T-helper 1 cell treated with Interleukin-12 subunit alpha and Interleukin-12 subunit beta and Interleukin-4 antibody, amounts not matched to agents 30 ng/mL and 1 ng/mL, for 36 hours (primary cell): ENCODE data around the gene AK4. TPM values are rescaled to one million over a fixed set of nuclear protein-coding genes. Genes with fewer than 3 reads are reported as not detected.

ENCODE experiments used
- intact Hi-C: fragments of 100-400 bp; cut with micrococcal nuclease; formaldehyde crosslinking; loops from one replicate; pipeline ENCODE4 v1.15.1; 2024
- total RNA-seq: library from RNA; stranded (reverse); gene quantifications from 2 replicates; pipeline ENCODE4 v1.2.3, GENCODE V29; 2022

Gene AK4
- total RNA-seq, 1 donor from 2014 or later, result 56.5 TPM

DNA sequence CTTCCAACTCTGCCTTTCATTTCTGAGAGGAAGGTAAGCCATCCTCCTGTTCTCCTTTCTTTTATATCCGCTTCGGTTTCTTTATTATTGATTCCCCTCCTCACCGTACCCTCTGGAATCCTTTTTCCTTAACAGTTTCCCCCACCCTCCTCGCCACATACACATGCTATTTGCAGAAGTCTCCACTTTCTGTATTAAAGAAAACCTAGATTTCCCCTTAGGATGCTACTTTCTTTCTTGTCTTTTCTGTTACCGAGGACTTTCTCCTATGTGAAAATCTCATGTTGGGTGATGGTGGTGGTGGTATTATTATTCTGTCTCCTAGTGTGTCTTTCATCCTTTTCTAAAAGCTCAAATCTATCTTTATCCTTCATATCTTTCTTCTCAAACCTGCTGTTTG is 62.3 kb downstream of the AK4 start:
- intact Hi-C loops, result loop anchor here (5.0 kb wide), 1 partner anchor 187 kb away; no protein-coding TSS in a partner anchor

DNA sequence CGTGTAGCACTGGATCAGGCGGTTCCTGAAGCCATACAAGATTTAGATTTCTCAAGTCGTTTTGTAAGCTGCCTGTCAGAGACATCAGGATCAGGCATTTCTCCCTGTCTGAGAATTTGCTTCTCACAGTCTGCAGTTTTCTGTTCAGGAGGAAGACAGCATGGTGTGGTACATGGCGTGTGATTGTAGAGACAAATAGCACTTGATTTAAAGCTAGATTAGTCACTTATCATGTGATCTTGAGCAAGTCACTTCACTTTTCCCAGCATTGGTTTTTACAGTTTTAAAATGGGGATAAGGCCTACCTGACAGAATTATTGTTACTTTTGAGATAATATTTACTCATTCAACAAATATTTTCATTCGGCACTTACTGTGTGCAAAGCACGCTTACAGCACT is 63.3 kb downstream of the AK4 start:
- intact Hi-C loops, result loop anchor here (5.0 kb wide), 1 partner anchor 186 kb away; no protein-coding TSS in a partner anchor

DNA sequence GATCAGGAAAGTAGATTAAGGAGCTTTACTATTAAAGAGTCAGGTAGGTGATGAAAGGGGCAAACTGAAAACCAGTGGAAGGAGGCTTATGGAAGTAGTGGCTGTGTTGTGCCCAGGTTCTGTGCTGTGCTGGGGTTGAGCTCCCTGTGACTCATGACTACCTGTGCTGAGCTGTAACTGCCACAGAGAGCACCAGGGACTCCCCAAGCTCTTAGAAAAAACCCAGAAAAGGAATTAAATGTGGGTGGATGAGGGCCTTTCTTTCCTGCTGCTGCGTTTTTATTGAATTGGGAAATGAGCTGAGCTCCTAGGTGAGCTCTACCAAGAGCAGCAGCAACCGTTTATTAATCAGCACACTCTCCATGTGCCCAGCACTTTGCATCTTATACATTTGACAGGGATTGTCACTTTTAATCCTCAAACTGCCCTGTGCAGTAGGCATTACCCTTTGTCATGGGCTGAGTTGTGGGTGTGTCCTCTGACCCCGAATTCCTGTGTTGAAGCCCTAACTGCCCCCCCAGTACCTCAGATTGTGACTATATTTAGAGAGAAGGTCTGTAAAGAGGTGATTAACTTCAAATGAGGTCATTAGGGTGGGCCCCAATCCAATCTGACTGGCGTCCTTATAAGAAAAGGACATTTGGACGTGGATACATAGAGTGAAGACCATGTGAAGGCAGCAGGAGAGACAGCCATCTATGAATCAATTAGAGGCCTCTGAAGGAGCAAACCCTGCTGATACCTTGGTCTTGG is 65.4 kb downstream of the AK4 start:
- intact Hi-C loops, result loop anchor here (5.0 kb wide), 1 partner anchor 184 kb away; no protein-coding TSS in a partner anchor

DNA sequence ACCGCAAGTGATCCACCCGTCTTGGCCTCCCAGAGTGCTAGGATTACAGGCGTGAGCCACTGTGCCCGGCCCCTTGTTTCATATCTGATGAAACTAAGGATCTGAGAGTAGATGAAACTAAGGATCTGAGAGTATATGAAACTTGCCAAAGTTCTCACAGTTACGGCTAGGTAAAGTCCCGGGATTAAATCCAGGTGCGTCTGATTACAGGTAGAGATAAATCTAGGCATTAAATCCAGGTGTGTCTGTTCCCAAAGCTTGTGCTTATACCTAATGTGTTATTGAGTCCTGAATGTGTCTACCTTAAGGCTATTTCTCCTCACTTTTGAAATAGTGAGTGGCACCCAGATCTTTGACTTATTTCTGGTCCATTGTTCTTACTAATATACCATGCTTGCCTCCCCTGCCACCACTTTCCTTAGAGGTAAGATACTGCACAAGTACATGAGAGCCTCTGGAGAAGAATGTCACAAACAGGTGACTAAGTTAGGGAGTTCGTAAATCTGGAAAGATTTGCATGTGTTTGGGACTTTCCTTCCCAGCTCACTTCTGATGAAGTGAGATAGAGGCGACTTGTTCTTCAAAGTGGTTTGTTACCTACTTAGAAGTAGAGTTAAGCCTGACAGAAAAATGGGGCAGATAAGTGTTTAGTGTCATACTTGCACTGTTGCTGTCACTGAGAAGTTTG is 66.5 kb downstream of the AK4 start:
- intact Hi-C loops, result loop anchor here (1.0 to 5.0 kb wide), 5 partner anchors 40 to 598 kb away; no protein-coding TSS in a partner anchor

DNA sequence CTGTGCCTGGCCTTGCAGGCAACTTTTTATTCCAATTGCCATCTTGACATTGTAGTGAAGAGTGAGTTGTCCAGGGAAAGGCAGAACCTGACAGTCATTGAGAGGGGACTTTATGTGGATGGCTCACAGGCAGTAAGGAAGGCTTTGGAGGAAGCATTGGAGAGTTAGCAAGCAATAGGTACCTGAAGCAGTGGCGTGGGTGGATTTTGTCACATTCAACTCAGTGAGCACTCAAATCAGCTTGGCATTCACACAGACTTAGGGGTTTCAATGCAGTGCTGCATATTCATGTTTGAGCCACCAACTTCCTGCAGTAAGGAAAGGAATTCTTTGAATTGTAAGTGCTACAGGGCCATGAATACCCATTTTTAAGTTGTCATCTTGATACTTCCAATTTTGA is 69.0 kb downstream of the AK4 start:
- intact Hi-C loops, result loop anchor here (5.0 kb wide), 1 partner anchor 595 kb away; no protein-coding TSS in a partner anchor

DNA sequence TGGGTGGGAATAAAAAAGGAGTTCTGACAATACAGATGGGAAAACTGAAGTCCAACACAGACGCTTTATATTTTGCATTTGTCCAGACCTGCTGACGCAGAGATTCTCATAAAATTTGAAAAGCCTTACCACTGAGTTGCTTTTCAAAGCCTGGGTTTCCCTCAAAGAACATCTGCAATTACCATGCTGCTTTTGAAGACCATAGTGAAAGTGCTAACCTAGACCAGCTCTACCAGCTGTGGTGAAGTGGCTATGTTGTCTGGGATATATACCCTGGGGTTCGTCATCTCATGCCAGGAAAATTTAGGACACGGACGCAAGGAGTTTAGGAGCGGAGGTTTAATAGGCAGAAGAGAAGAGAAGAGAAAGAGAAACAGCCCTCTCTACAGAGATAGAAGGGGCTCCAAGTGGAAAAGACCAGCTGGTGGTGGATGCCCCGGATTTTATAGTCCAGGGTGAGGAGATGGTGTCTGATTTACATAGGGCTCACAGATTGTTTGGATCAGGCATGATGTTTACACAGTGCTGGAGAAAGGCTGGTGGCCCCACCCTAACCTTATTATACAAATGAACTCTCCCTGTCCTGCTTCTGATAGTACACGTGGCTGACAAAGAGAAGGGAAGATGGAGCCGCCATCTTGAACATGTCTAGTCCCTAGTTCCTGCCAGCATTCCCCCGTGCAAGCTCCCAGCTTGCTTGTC is 73.8 kb downstream of the AK4 start:
- intact Hi-C loops, result no loop called here

DNA sequence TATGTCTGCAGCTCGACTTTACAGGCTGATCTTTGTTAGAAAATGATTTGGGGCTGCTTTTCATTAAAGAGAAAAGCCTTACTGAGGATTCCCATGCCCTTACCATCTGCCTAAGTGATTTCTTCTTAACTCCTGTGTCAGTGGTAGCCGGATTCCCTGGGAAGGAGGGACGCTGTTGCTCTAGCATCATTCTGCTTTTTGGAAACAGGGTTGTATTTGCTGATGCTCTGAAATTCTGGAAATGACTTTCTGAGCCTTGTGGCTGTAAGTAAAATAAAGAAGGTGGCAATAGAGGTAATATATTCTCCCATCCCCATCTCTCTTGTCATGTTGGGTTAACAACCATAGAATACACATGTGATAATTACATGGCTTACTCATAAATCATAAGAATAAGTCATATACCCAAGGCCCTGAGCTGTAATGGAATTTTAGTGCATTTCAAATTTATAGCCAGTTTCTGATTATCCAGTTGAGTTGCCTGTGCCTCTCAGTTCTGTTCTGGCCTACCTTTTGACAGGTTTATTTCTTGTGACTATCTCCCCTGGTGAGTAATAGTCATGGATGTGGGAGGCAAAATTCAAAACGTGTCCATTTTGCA is 74.4 kb downstream of the AK4 start:
- intact Hi-C loops, result no loop called here

DNA sequence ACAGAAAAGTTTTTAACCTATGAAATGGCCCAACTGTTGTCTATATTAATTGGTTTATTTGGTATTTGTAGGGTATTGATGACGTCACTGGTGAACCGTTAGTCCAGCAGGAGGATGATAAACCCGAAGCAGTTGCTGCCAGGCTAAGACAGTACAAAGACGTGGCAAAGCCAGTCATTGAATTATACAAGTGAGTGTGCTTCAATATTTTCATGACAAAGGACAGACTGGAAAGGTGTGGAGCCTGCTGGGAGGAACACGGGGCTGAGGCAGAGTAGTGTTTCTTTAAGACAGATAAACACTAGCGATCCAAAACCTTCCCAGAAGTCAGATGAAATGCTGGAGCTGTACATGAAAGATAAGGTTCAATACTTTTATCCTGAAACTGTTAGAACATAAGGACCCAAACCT is 76.7 kb downstream of the AK4 start:
- intact Hi-C loops, result no loop called here

DNA sequence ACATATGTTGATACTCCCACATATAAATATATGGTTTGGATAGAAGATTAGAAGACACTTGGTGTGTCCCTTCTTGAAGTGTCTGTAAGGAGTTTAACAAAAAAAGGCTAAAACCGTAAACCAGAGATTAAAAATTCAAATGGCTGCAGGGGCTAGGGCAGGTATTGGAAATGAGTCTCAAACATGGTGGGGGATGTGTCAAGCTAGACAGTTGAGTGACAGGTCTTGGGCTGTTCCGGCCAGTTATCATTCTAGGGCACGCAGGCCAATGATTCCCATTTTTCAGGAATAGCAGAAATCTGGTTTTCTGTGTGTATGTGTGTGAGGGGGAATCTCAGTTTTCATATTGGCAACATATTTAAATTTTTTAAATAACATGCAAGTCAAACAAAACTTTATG is 77.2 kb downstream of the AK4 start:
- intact Hi-C loops, result no loop called here

DNA sequence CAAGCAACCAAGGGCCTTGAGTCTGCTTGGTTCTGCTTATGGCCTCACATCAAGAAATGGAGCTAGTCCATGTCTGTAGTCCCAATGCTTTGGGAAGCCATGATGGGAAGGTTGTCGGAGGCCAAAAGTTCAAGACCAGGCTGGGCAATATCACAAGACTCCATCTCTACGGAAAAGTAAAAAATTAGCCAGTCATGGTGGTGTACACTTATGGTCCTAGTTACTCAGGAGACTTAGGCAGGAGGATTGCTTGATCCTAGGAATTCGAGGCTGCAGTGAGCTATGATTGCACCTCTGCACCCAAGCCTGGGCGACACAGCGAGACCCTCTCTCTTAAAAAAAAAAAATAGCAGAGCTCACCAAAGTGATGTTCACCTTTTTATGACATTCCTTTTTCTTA is 81.2 kb downstream of the AK4 start:
- intact Hi-C loops, result no loop called here

DNA sequence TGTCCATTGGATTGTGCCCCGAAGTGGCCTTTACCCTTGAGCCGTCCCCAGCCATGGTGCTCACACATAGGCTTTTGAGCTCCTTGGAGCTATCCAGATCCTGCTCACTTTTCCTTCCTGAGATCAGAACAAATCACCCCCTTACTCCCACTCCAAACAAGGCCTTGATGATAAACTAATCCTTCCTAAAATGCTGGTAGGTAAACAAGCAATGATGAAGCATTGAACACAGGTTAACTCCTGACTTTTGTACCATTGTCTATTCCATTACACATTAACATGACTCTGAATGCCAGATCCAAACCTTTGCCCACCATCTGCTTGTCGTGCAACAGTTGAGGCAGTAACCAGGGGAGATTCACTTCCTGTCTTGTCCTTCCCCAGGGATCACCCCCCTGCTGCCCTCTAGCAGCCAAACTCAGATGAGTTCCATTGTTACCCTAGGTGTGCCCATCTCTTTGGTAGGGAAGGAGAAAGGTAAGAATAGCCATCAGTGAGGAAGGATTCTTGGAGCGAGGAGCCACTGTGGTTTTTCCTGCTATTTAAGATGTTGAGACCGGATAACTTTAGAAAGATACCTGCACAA is 81.8 kb downstream of the AK4 start:
- intact Hi-C loops, result loop anchor here (5.0 kb wide), 1 partner anchor 582 kb away; no protein-coding TSS in a partner anchor

DNA sequence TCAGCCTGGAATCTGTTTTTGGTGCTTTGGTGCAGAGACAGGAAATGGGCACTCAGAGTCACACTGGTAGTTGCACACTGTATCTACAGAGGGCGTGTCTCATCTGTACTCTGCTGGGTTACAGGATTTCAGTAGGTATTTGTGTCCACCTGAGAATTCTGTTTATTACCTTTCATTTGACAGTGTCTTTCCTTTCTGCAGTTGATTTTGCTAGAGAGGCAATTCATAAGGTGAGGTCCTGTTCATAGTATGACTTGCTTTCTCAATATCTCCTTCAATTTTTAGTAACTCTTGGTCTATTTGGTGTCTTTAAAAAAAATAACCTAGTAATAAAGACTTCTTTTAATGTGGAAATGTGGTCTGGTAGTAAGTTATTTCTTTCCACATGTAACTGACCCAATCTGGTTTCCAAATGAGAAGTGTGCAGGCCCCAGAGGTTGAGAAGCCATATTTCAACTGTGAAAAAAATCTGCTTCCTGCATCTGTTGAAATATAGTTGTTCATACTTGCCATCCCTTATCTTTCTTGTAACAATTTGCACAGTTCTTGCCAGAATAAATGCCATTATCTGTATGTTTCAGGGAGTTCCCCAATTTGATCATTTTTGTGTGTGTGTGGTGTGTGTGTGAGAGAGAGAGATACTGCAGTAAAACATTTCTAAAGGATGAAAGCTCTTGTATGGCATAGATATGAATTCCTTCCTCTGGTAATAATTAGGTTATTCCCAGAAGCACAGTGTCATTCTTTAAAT is 82.9 kb downstream of the AK4 start:
- intact Hi-C loops, result loop anchor here (5.0 kb wide), 1 partner anchor 581 kb away; no protein-coding TSS in a partner anchor

DNA sequence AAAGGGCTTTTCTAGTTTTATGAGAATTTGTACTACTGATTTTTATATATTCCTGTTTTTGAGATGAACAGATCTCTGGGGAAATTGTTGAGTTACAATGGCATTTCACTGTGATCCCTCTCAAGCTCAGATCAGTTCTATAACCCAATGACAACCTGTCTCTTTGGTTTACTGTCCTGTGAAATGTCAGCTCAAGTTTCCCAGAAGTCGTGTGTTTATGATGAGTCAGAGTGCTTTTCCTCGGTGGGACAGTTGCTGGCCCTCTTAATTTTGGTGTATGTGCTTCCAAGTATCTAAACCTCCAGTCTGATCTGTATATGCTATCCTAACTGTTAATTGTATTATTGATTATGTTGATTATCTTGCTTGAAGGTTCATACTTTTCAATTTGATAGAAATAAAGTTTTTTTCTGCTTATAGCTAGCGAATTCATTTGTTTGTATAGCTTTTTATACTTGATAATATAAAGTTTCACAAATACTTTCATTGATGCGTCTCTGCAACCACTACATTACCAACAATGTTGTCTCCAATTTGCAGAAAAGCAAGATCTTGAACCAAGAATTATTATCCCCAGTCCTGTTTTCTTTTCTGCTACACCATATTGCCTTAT is 83.8 kb downstream of the AK4 start:
- intact Hi-C loops, result loop anchor here (5.0 kb wide), 1 partner anchor 580 kb away; no protein-coding TSS in a partner anchor

DNA sequence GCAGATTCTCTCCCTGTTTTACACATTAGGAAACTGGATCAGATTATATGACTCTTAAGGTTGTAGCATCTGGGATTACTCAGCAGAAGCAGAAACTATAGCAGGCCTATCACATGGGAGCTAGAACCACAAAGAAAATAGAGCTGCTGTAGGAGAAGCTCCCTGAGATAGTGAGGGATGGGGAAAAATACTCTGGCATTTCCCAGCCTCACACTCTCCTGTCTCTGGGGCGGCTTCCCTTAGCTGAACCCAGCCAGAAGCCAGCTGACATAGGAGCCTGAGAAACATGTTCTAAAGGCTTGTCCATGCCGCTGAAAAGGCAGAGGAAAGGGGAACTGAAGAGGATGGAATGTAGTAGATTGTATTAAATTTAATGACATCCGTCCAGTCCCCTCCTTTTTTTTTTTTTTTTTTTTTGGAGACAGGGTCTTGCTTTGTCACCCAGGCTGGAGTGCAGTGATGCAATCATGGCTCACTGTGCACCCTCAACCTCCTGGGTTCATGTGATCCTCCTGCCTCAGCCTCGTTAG is 84.5 kb downstream of the AK4 start:
- intact Hi-C loops, result loop anchor here (5.0 kb wide), 1 partner anchor 580 kb away; no protein-coding TSS in a partner anchor

DNA sequence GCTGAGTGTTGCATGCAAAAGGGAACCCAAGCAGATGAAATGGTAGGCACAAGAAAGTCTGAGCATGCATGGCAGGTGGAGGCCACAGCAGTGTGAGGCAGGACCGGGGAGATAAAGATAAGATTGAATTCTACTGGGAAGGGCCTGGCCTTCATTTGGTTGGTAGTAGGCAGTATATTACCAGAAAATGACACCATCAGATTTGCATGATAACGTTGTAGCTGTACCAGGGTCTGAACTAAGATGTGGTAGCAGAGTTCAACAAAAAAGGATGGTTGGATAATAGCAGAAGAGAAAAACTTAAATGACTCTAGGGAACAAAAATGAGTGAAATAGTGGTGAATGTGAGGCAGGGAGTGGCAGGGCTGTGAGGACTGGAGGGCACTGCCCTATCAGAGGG is 85.8 kb downstream of the AK4 start:
- intact Hi-C loops, result loop anchor here (5.0 kb wide), 1 partner anchor 579 kb away; no protein-coding TSS in a partner anchor

DNA sequence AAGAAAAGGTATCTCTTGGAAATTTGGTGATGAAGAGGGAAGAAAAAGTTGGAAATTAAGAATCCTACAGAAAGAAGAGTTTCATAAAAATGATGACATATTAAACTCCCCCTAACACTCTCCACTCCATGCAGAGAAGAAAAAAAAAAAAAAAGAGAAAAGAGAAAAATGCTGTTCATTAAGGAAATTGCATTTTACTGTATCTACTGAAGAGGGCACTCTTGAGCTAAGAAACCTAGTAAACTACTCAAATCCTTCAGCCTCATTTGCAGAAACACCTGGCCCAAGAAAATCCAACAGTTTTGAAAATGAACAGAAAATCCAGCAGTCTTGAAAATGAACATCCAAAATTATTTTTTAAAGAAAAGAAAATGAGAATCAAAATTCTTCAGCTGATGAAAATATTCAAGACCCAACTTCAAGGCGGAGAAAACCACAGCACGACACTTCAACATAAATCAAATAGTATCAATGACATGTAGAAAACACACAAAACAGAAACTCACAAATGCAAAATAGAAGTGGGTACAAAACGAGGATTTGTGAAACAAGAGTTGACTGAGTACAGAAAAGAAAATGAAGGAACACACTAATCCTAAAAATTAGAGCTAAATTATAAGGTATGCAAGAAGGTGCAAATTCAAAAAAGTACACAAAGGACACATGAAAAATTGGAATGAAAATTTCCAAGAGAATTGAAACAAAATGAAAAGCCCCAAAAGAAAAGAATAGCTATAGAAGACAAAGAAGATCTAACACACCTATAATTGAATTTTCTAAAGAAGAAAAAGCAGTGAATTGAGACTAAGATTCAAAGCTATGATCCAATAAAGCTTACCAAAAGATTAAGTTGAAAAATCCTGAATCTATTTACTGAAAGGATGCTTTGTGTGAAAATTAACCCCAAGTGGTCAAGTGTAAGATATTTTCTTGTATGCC is 88.1 kb downstream of the AK4 start:
- intact Hi-C loops, result loop anchor here (1.0 to 5.0 kb wide), 8 partner anchors 18 to 1211 kb away; no protein-coding TSS in a partner anchor

DNA sequence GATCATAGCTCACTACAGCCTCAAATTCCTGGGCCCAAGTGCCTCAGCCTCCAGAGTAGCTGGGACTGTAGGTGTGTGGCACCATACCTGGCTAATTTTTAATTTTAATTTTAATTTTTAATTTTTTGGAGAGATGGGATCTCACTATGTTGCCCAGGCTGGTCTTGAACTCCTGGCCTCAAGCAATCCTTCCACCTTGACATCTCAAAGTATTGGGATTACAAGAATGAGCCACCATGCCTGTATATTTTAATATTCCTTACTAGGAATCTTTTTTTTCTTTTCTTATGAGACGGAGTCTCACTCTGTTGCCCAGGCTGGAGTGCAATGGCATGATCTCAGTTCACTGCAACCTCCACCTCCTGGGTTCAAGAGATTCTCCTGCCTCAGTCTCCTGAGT is 89.1 kb downstream of the AK4 start:
- intact Hi-C loops, result loop anchor here (5.0 kb wide), 3 partner anchors 385 to 1210 kb away; no protein-coding TSS in a partner anchor

DNA sequence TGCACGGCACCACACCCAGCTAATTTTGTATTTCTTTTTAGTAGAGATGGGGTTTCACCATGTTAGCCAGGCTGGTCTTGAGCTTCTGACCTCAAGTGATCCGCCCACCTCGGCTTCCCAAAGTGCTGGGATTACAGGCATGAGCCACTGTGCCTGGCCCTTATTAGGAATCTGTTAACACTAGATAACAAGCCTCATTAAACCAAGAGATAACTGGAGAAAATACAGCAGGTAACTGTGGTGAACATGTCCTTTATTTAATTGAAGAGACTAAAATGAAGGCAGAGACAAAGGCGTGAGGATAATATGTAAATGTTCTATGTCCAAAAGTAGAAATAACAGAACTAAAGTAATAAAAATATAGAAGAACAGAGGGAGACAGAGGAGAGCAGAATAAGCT is 89.5 kb downstream of the AK4 start:
- intact Hi-C loops, result loop anchor here (5.0 kb wide), 3 partner anchors 385 to 1210 kb away; no protein-coding TSS in a partner anchor
